GM12878 (cell line): ENCODE data around the gene SERPINA4. TPM values are rescaled to one million over a fixed set of nuclear protein-coding genes. Genes with fewer than 3 reads are reported as not detected.

Experiments used
- polyA plus RNA-seq, 11 experiments: library from polyadenylated mRNA; depleted of rRNA in 4 of 11; unstranded in 6 of 11; stranded (reverse) in 5 of 11; fragments of >200 nt; fragmentation: Nextera tagmentation in 4 of 11; fragmentation: Illumina TruSeq in 1 of 11; extraction: Ambion mirVana in 4 of 11; extraction: Trizol in 1 of 11; gene quantifications; 1 replicate in 1 of 11; 2 replicates in 10 of 11; pipeline versions ENCODE4 v1.2.1 to v1.2.3, GENCODE V29; 2011 to 2016; ENCODE audit warnings: inconsistent platforms in 2 of 11, missing spikeins in 2 of 11, low read depth in 1 of 11
- total RNA-seq, 4 experiments: library from RNA; depleted of rRNA in 3 of 4; stranded (reverse); fragments of >200 nt in 3 of 4; fragmentation: Illumina TruSeq in 1 of 4; extraction: Trizol in 1 of 4; gene quantifications; 2 replicates each; pipeline versions ENCODE4 v1.2.1 to v1.2.3, GENCODE V29; 2013 to 2021

The SERPINA4 gene
- total and polyA plus RNA-seq, 10 of the 15 experiments (the other 5 are each of a cell fraction or from before 2014, with no cell fraction given) = 0.13 TPM; not detected in 9

Other genes with a start within 250 kb of the SERPINA4 start
Only the 7 nearest of the 9 such genes appear.
- not detected in 2 replicates for gene SERPINA2, start 194.7 kb upstream of the SERPINA4 start, total RNA-seq (2014; rRNA removed)
- gene SERPINA2, start 194.7 kb upstream of the SERPINA4 start, total RNA-seq (2014; rRNA removed; fragmentation: Illumina TruSeq; extraction: Trizol) = not detected in 2 replicates
- not detected in 2 replicates for gene SERPINA2, start 194.7 kb upstream of the SERPINA4 start, total RNA-seq (2021)
- not detected in 2 replicates for gene SERPINA2, start 194.7 kb upstream of the SERPINA4 start, polyA plus RNA-seq (2011; rRNA removed)
- gene SERPINA2, start 194.7 kb upstream of the SERPINA4 start, polyA plus RNA-seq (2014; fragmentation: Illumina TruSeq; extraction: Trizol) = not detected in 2 replicates
- gene SERPINA2, start 194.7 kb upstream of the SERPINA4 start, polyA plus RNA-seq (2014; fragmentation: Nextera tagmentation; extraction: Ambion mirVana) = not detected
- not detected in 2 replicates for gene SERPINA2, start 194.7 kb upstream of the SERPINA4 start, polyA plus RNA-seq (2014; rRNA removed)
- gene SERPINA2, start 194.7 kb upstream of the SERPINA4 start, polyA plus RNA-seq (2016; fragmentation: Nextera tagmentation; extraction: Ambion mirVana) = not detected
- 0.40 and 0.87 TPM in 2 replicates for gene SERPINA1, start 172.8 kb upstream of the SERPINA4 start, total RNA-seq (2014; rRNA removed)
- gene SERPINA1, start 172.8 kb upstream of the SERPINA4 start, total RNA-seq (2014; rRNA removed; fragmentation: Illumina TruSeq; extraction: Trizol) = 0.45 and 0.60 TPM in 2 replicates
- gene SERPINA1, start 172.8 kb upstream of the SERPINA4 start, total RNA-seq (2021) = 5.1 and 6.6 TPM in 2 replicates
- 3.1 and 3.5 TPM in 2 replicates for gene SERPINA1, start 172.8 kb upstream of the SERPINA4 start, polyA plus RNA-seq (2011; rRNA removed)
- gene SERPINA1, start 172.8 kb upstream of the SERPINA4 start, polyA plus RNA-seq (2014; fragmentation: Illumina TruSeq; extraction: Trizol) = 0.36 and 0.90 TPM in 2 replicates
- gene SERPINA1, start 172.8 kb upstream of the SERPINA4 start, polyA plus RNA-seq (2014; fragmentation: Nextera tagmentation; extraction: Ambion mirVana) = under 1 TPM; 0.29 to 0.62 TPM
- 0.33 and 1.0 TPM in 2 replicates for gene SERPINA1, start 172.8 kb upstream of the SERPINA4 start, polyA plus RNA-seq (2014; rRNA removed)
- gene SERPINA1, start 172.8 kb upstream of the SERPINA4 start, polyA plus RNA-seq (2016; fragmentation: Nextera tagmentation; extraction: Ambion mirVana) = under 1 TPM; 0.16 to 0.17 TPM
- gene SERPINA11, start 108.6 kb upstream of the SERPINA4 start, total RNA-seq (2014; rRNA removed) = not detected in 2 replicates
- not detected in 2 replicates for gene SERPINA11, start 108.6 kb upstream of the SERPINA4 start, total RNA-seq (2014; rRNA removed; fragmentation: Illumina TruSeq; extraction: Trizol)
- gene SERPINA11, start 108.6 kb upstream of the SERPINA4 start, total RNA-seq (2021) = not detected in 2 replicates
- gene SERPINA11, start 108.6 kb upstream of the SERPINA4 start, polyA plus RNA-seq (2011; rRNA removed) = not detected in 2 replicates
- gene SERPINA11, start 108.6 kb upstream of the SERPINA4 start, polyA plus RNA-seq (2014; fragmentation: Illumina TruSeq; extraction: Trizol) = not detected in 2 replicates
- gene SERPINA11, start 108.6 kb upstream of the SERPINA4 start, polyA plus RNA-seq (2014; fragmentation: Nextera tagmentation; extraction: Ambion mirVana) = not detected
- gene SERPINA11, start 108.6 kb upstream of the SERPINA4 start, polyA plus RNA-seq (2014; rRNA removed) = not detected in 2 replicates
- gene SERPINA11, start 108.6 kb upstream of the SERPINA4 start, polyA plus RNA-seq (2016; fragmentation: Nextera tagmentation; extraction: Ambion mirVana) = under 1 TPM in 1 of 2 experiments, not detected in 1; 0.11 TPM
- not detected in 2 replicates for gene SERPINA9, start 85.2 kb upstream of the SERPINA4 start, total RNA-seq (2014; rRNA removed)
- not detected in 2 replicates for gene SERPINA9, start 85.2 kb upstream of the SERPINA4 start, total RNA-seq (2014; rRNA removed; fragmentation: Illumina TruSeq; extraction: Trizol)
- gene SERPINA9, start 85.2 kb upstream of the SERPINA4 start, total RNA-seq (2021) = not detected in 2 replicates
- 0.05 TPM in 1 of 2 replicates, not detected in the other for gene SERPINA9, start 85.2 kb upstream of the SERPINA4 start, polyA plus RNA-seq (2011; rRNA removed)
- gene SERPINA9, start 85.2 kb upstream of the SERPINA4 start, polyA plus RNA-seq (2014; fragmentation: Illumina TruSeq; extraction: Trizol) = not detected in 2 replicates
- gene SERPINA9, start 85.2 kb upstream of the SERPINA4 start, polyA plus RNA-seq (2014; fragmentation: Nextera tagmentation; extraction: Ambion mirVana) = not detected
- gene SERPINA9, start 85.2 kb upstream of the SERPINA4 start, polyA plus RNA-seq (2014; rRNA removed) = not detected in 2 replicates
- gene SERPINA9, start 85.2 kb upstream of the SERPINA4 start, polyA plus RNA-seq (2016; fragmentation: Nextera tagmentation; extraction: Ambion mirVana) = not detected
- not detected in 2 replicates for gene SERPINA12, start 52.0 kb upstream of the SERPINA4 start, total RNA-seq (2014; rRNA removed)
- gene SERPINA12, start 52.0 kb upstream of the SERPINA4 start, total RNA-seq (2014; rRNA removed; fragmentation: Illumina TruSeq; extraction: Trizol) = not detected in 2 replicates
- gene SERPINA12, start 52.0 kb upstream of the SERPINA4 start, total RNA-seq (2021) = not detected in 2 replicates
- gene SERPINA12, start 52.0 kb upstream of the SERPINA4 start, polyA plus RNA-seq (2011; rRNA removed) = not detected in 2 replicates
- gene SERPINA12, start 52.0 kb upstream of the SERPINA4 start, polyA plus RNA-seq (2014; fragmentation: Illumina TruSeq; extraction: Trizol) = not detected in 2 replicates
- gene SERPINA12, start 52.0 kb upstream of the SERPINA4 start, polyA plus RNA-seq (2014; fragmentation: Nextera tagmentation; extraction: Ambion mirVana) = not detected
- not detected in 2 replicates for gene SERPINA12, start 52.0 kb upstream of the SERPINA4 start, polyA plus RNA-seq (2014; rRNA removed)
- gene SERPINA12, start 52.0 kb upstream of the SERPINA4 start, polyA plus RNA-seq (2016; fragmentation: Nextera tagmentation; extraction: Ambion mirVana) = not detected
- not detected in 2 replicates for gene SERPINA5, start 20.0 kb downstream of the SERPINA4 start, total RNA-seq (2014; rRNA removed)
- not detected in 2 replicates for gene SERPINA5, start 20.0 kb downstream of the SERPINA4 start, total RNA-seq (2014; rRNA removed; fragmentation: Illumina TruSeq; extraction: Trizol)
- gene SERPINA5, start 20.0 kb downstream of the SERPINA4 start, total RNA-seq (2021) = 0.56 and 0.90 TPM in 2 replicates
- not detected in 2 replicates for gene SERPINA5, start 20.0 kb downstream of the SERPINA4 start, polyA plus RNA-seq (2011; rRNA removed)
- gene SERPINA5, start 20.0 kb downstream of the SERPINA4 start, polyA plus RNA-seq (2014; fragmentation: Illumina TruSeq; extraction: Trizol) = not detected in 2 replicates
- gene SERPINA5, start 20.0 kb downstream of the SERPINA4 start, polyA plus RNA-seq (2014; fragmentation: Nextera tagmentation; extraction: Ambion mirVana) = not detected
- not detected in 2 replicates for gene SERPINA5, start 20.0 kb downstream of the SERPINA4 start, polyA plus RNA-seq (2014; rRNA removed)
- gene SERPINA5, start 20.0 kb downstream of the SERPINA4 start, polyA plus RNA-seq (2016; fragmentation: Nextera tagmentation; extraction: Ambion mirVana) = not detected
- gene SERPINA3, start 50.9 kb downstream of the SERPINA4 start, total RNA-seq (2014; rRNA removed) = not detected in 2 replicates
- gene SERPINA3, start 50.9 kb downstream of the SERPINA4 start, total RNA-seq (2014; rRNA removed; fragmentation: Illumina TruSeq; extraction: Trizol) = not detected in 2 replicates
- 2.2 and 2.6 TPM in 2 replicates for gene SERPINA3, start 50.9 kb downstream of the SERPINA4 start, total RNA-seq (2021)
- gene SERPINA3, start 50.9 kb downstream of the SERPINA4 start, polyA plus RNA-seq (2011; rRNA removed) = not detected in 2 replicates
- not detected in 2 replicates for gene SERPINA3, start 50.9 kb downstream of the SERPINA4 start, polyA plus RNA-seq (2014; fragmentation: Illumina TruSeq; extraction: Trizol)
- gene SERPINA3, start 50.9 kb downstream of the SERPINA4 start, polyA plus RNA-seq (2014; fragmentation: Nextera tagmentation; extraction: Ambion mirVana) = not detected
- gene SERPINA3, start 50.9 kb downstream of the SERPINA4 start, polyA plus RNA-seq (2014; rRNA removed) = not detected in 2 replicates
- gene SERPINA3, start 50.9 kb downstream of the SERPINA4 start, polyA plus RNA-seq (2016; fragmentation: Nextera tagmentation; extraction: Ambion mirVana) = not detected